NB4 (cell line): ENCODE data around the gene PTPN4.

ENCODE experiments used
- POLR2A ChIP-seq: IDR thresholded peaks from 2 replicates; pipeline ENCODE4 v1.6.1; 2011; ENCODE audit warnings: mild to moderate bottlenecking; ENCODE audit not compliant: insufficient read length; ENCODE audit errors: extremely low read depth
- TF ChIP-seq, protein P1 (sequence below): IDR thresholded peaks from 2 replicates; pipeline ENCODE4 v1.6.1; 2011; ENCODE audit warnings: low read depth, low read length
- TF ChIP-seq, protein P2 (sequence below): IDR thresholded peaks from one replicate; pipeline ENCODE4 v1.5.1; 2012; ENCODE audit warnings: low read depth, low read length

DNA sequence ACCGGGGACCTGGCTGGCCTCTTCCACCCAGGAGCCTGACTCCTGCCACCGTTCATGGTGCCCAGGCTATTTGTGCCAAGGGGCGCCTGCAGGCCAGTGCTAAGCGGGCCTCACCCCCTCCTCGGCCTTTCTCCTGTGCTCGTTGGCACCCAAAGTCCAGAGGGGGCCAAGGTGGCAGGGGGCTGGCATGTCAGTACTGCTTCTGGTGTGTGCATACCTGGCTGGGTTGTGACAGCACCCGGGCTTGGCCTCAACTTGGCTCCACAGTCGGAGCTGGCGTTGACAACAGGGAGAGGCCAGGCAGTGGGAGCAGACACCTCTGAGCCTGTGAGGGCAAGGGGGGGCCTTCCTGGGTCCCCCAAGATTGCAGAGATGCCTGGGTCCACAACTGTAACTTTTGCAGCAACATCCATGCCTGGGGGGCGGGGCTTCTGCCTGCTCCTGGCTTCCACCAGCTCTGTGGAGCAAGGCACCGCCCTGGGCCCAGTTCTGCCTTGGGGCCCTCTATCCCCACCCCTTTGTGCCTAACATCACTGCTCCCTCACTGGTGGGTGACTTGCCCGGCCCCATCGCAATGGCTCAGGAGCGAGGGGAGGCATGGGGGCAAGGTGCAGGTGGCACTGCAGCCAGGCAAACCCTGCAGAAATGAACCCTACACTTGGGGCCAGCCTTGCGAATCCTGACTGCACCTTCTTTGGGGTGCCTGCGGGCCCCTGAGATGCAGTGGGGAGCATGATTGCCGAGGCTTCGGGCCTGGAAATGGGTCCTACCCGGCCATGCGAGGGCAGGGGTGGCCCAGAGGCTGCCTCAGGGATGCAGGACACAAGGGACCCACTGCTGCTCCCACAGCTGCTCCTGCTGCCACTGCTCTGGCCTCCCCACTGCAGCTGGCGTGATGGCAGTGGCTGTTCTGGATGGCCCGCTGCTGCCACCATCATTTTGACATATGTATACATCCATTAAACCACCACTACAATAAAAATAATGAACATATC lies 35.9 kb downstream of the PTPN4 start:
- TF ChIP-seq, protein P1, sequence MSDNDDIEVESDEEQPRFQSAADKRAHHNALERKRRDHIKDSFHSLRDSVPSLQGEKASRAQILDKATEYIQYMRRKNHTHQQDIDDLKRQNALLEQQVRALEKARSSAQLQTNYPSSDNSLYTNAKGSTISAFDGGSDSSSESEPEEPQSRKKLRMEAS = no peak
- TF ChIP-seq, protein P2, sequence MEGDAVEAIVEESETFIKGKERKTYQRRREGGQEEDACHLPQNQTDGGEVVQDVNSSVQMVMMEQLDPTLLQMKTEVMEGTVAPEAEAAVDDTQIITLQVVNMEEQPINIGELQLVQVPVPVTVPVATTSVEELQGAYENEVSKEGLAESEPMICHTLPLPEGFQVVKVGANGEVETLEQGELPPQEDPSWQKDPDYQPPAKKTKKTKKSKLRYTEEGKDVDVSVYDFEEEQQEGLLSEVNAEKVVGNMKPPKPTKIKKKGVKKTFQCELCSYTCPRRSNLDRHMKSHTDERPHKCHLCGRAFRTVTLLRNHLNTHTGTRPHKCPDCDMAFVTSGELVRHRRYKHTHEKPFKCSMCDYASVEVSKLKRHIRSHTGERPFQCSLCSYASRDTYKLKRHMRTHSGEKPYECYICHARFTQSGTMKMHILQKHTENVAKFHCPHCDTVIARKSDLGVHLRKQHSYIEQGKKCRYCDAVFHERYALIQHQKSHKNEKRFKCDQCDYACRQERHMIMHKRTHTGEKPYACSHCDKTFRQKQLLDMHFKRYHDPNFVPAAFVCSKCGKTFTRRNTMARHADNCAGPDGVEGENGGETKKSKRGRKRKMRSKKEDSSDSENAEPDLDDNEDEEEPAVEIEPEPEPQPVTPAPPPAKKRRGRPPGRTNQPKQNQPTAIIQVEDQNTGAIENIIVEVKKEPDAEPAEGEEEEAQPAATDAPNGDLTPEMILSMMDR = no peak
- TF ChIP-seq POLR2A = no peak
